ENCODE data around the gene DGKI. TPM values are rescaled to one million over a fixed set of nuclear protein-coding genes. Genes with fewer than 3 reads are reported as not detected.

Gene DGKI
- total and polyA plus RNA-seq, 2 experiments from 2014 or later = 0.16 to 1.0 TPM

- no peaks in the 10 kb centered on the region for H4K20me1 ChIP-seq (replicated peaks; ENCODE audit: insufficient read depth)
- no peak for TF ChIP-seq EZH2phosphoT487 (IDR thresholded peaks at IDR 0.05; ENCODE audit: unreplicated experiment)
- TF ChIP-seq EZH2 (IDR thresholded peaks at IDR 0.05; ENCODE audit: low read depth, unreplicated experiment) = no peak
- no peak for TF ChIP-seq ZNF462 (CRISPR knock-in tag; IDR thresholded peaks at IDR 0.05)
- TF ChIP-seq ETS1 (IDR thresholded peaks at IDR 0.05) = no peak
- no peak for TF ChIP-seq CREB1 (CRISPR knock-in tag; IDR thresholded peaks at IDR 0.05; ENCODE audit: low read depth)
- TF ChIP-seq NANOG (IDR thresholded peaks at IDR 0.05; ENCODE audit: borderline replicate concordance) = no peak
- no peak for TF ChIP-seq POLR2AphosphoS5 (IDR thresholded peaks at IDR 0.05; ENCODE audit: low read depth)
- H3K4me3 ChIP-seq = no peak overlapping the region
- H3K27ac Mint-ChIP-seq = no peak overlapping the region
- H3K27ac ChIP-seq (ENCODE audit: low read depth) = no peak overlapping the region
- no peak overlapping the region for H2AFZ ChIP-seq
- no peaks in the 10 kb centered on the region for H3K9me3 Mint-ChIP-seq
- H3K79me2 ChIP-seq (replicated peaks; ENCODE audit: insufficient read depth) = no peaks in the 10 kb centered on the region
- H3K27me3 Mint-ChIP-seq (ENCODE audit: insufficient read depth, low read depth, poor library complexity) = peaks cover 2% of the 10 kb centered on the region
- H3K4me2 ChIP-seq = no peak overlapping the region
- H3F3A ChIP-seq (replicated peaks; ENCODE audit: low read depth) = no peaks in the 10 kb centered on the region
- H3K4me1 ChIP-seq (ENCODE audit: insufficient read depth) = peaks cover 9% of the 10 kb centered on the region; the same call in 1 of the 2 replicates
- H3K4me1 Mint-ChIP-seq = peaks cover 7% of the 10 kb centered on the region; the same call in 2 of the 3 replicates
- H3K9me2 ChIP-seq (ENCODE audit: insufficient read depth) = no peaks in the 10 kb centered on the region
- H3K4me3 Mint-ChIP-seq = no peak overlapping the region
- H3K36me3 Mint-ChIP-seq (ENCODE audit: low read depth) = no peaks in the 10 kb centered on the region
- H3K36me3 ChIP-seq (ENCODE audit: insufficient read depth) = no peaks in the 10 kb centered on the region
- H3K27me3 ChIP-seq (ENCODE audit: insufficient read depth) = no peaks in the 10 kb centered on the region
- ATAC-seq = no peak
- no peak for DNase-seq (ENCODE audit: low spot score)
Observed at GRCh38 chr7:137395420-137395819, 451.4 kb downstream of the DGKI start.

Data from GM23338 (cell line).